NAMALWA (cell line): Measurements from ENCODE around the gene SLIT3.
"Not testable (repeated sequence)": the region's sequence is repeated elsewhere in the genome, so short reads cannot be mapped to it uniquely, and the experiment has no call there.

Source experiments
- DNase-seq: peaks from one replicate; pipeline ENCODE4 v3.0.0-alpha.2; 2015; ENCODE audit warnings: low spot score

Gene SLIT3

DNA sequence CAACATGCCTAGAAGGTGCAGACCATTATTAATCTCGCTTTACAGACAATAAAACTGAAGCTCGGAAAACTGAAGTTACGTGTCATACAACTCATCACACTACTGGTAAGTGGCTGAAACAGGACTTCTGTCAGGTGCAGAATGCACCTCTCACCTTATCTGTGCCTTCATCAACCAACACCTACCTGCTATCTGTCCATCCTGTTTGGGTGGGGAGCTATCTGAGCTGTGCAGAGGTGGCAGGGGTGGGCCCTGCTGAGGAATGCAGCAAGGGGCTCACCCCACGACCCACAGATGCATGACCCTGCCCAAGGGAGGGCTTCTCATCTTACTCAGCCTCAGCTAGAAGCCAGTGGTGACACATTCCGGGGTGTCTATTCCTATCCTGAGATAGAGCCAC, 81.6 kb downstream of the SLIT3 start:
- no peak for DNase-seq

GRCh38 chr5:169218861-169219260, 82.1 kb downstream of the SLIT3 start:
- no peak for DNase-seq

GRCh38 chr5:169218176-169218575, 82.8 kb downstream of the SLIT3 start:
- DNase-seq: no peak

DNA sequence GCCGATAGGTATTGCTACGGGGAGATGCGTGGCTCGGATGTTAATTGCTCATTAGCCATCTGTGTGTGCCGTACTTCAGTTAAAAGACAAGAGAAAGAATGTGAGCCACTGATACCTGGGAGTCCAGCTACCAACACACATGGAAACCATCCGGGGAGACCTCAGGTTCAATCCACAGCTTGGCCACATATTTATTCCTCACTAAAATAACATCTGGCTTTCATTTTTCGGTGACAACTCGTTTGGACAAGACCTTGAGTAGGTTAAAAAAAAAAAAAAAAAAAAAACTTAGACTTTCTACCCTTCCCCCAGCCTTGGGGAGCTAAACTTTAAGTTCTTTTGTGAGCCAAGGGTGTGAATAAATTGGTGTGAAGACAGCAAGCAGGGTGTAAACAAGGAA, 84.1 kb downstream of the SLIT3 start:
- DNase-seq: no peak

GRCh38 chr5:169213479-169213878, 87.5 kb downstream of the SLIT3 start:
- no peak for DNase-seq

DNA sequence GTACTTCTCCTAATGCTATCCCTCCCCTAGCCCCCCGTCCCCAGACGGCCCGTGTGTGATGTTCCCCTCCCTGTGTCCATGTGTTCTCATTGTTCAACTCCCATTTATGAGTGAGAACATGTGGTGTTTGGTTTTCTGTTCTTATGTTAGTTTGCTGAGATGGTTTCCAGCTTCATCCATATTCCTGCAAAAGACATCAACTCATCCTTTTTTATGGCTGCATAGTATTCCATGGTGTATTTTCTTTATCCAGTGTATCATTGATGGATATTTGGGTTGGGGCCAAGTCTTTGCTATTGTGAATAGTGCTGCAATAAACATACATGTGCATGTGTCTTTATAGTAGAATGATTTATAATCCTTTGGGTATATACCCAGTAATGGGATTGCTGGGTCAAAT, 89.2 kb downstream of the SLIT3 start:
- DNase-seq: not testable (repeated sequence)

DNA sequence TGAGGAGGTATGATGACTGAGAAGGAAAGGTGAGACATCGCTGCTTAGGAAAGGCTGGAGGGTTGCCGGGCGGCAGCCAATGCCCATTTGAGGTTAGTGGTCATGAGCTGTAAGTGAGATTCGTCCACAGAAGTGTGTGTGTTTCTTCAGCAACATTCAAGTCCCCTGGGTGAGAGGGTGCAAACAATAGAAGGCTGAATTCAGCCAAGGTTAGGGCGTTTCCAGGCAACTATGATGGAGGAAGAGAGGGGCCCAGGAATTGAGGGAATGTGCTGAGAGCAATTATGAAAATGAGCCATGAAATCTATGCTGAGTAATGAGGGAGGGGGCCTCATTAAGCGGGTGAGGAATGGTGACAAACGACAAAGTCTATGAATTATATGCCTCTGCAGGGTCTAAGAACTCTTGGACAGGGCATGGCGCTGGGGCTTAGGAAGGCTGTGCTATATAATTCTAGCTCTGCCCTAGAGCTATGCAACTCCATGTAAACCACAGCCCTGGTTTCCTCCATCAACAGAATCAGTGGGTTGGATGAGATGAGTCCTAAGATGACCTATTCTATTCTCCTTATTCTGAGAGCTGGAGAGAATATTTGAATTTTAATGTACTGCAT, 96.0 kb downstream of the SLIT3 start:
- DNase-seq: no peak

GRCh38 chr5:169202969-169203368, 98.0 kb downstream of the SLIT3 start:
- DNase-seq: no peak

DNA sequence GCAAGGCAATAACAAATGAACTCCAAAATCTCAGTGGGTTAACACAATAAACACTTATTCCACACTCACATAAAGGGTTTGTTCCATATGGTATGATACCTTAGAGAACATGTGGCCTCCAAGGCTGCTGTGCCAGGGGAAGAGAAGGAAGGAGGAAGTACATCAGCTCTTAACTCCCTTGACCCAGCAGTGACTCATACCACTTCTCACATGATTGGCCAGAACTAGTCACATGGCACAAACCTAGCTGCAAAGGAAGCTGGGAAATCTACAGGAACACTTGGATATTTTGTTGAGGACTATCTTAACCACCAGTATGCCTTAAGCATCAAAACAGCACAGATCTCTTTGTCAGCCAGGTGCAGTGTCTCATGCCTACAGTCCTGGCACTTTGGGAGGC, 99.3 kb downstream of the SLIT3 start:
- peak; percentile 16 for DNase-seq

GRCh38 chr5:169200125-169200778, 100.7 kb downstream of the SLIT3 start:
- DNase-seq: no peak

DNA sequence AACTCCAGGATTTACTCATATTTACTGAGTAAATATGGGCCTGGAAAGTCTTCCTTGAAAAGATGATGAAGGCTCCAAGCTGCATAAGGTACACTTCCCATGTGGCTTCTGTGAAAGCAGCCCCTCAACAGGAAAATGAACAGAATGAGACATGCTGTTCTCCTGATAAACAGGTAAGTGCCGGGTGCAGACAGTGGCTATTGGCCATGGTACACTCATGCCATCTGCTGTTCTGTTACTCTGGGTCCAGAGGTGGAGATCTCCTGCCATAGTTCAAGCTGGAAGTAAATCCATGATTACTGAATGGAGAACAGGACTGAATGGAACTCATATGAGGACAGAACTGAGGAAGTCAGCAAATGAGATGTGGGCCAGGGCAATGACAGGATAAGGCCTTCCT, 103.6 kb downstream of the SLIT3 start:
- no peak for DNase-seq

- DNase-seq: no peak
Measured at GRCh38 chr5:169196059-169196458, 104.9 kb downstream of the SLIT3 start.

GRCh38 chr5:169195601-169196000, 105.3 kb downstream of the SLIT3 start:
- DNase-seq: no peak

GRCh38 chr5:169192536-169192935, 108.4 kb downstream of the SLIT3 start:
- DNase-seq: no peak

- DNase-seq: no peak
Measured at GRCh38 chr5:169190849-169191248, 110.1 kb downstream of the SLIT3 start.

DNA sequence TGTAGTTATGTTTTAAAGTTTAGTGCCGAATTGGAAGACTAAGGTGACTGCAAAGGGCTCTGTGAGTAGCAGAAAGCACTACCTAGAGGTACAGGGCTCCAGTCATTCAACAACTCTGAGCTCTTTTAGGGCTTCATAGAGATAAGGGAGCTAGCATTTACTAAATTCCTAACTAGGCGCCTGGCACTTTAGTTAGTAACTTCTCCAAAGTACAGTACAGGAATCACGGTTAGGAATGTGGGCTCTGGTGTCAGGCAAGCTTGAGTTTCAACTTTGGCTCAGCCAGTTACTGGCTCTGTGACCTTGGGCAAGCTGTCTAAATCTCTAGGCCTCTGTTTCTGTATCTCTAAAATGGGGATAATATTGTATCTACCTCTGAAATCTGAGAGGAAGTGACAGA, 115.3 kb downstream of the SLIT3 start:
- no peak for DNase-seq

DNA sequence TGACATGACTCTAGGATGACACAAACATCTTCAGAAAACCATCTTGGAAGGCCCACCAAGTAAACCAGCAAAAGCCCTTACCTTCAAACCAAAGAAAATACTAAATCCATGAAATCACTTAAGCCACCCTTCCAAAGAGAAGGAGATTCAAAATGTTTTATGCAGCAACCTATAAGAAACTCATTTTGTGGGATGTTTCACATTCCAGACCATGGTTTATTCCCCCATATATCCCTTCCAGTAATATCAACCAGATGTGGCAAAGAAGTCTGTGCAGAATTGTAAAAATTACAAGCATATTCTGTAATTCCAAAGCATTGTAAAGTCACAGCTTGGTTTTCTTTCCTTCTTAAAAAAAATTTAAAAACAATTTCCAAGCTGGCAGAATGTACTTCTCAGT, 117.4 kb downstream of the SLIT3 start:
- DNase-seq: no peak

DNA sequence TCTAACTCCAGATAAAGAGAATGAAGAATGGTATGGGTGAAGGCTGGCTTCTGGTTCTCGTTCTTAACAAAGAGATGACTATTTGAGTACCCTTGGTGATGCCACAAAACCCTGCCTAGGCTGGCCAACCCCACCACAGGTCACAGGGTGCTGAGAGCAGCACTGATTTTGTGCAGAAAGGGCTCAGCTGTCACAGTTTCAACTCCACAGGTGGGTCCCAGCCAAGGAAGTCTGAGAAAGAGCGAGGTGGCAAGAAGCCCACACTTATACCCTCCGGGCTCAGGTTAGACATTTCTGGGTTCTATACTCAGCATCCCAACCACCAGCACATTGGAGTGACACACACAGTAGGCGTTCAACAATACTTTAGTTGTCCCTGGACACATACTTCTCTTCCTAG, 118.1 kb downstream of the SLIT3 start:
- no peak for DNase-seq

DNA sequence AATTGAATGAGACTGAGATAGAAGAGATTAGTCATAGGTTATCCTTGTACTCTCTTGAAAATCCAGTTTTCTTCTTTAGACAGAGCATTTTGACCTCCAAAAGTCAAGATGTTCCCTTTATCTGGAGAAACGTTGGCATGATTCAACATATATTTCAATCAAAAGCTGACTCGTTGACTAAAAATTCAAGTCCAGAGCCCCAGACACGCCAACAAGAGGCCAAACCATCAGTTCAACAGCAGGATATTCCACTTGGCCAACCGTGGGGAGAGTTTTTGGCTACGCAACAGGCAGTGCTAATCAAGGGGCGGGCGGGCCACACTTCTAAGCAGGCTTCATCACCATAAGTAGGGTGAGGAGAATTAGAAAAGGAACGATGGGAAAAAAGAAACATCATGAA, 119.1 kb downstream of the SLIT3 start:
- DNase-seq: no peak

DNA sequence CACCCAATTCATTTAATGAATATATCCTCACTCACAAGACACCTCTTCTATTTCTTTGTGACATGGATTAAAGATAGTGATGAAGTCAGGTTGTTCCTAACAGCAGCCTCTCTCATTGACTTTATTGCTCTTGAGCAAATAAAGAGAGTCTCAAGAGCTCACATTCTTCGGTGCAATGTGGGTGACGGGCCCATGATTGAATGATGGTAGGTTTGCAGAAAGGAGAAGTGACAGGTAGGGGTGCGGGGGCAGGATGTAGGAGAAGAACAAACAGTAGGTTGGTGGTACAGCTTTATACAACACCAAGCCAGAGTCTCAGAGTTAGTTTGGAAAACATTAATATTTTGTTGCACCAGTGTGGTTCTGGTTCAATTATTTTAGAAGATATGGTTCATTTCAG, 122.2 kb downstream of the SLIT3 start:
- no peak for DNase-seq

- DNase-seq: no peak
Measured at GRCh38 chr5:169178274-169178673, 122.7 kb downstream of the SLIT3 start.

DNA sequence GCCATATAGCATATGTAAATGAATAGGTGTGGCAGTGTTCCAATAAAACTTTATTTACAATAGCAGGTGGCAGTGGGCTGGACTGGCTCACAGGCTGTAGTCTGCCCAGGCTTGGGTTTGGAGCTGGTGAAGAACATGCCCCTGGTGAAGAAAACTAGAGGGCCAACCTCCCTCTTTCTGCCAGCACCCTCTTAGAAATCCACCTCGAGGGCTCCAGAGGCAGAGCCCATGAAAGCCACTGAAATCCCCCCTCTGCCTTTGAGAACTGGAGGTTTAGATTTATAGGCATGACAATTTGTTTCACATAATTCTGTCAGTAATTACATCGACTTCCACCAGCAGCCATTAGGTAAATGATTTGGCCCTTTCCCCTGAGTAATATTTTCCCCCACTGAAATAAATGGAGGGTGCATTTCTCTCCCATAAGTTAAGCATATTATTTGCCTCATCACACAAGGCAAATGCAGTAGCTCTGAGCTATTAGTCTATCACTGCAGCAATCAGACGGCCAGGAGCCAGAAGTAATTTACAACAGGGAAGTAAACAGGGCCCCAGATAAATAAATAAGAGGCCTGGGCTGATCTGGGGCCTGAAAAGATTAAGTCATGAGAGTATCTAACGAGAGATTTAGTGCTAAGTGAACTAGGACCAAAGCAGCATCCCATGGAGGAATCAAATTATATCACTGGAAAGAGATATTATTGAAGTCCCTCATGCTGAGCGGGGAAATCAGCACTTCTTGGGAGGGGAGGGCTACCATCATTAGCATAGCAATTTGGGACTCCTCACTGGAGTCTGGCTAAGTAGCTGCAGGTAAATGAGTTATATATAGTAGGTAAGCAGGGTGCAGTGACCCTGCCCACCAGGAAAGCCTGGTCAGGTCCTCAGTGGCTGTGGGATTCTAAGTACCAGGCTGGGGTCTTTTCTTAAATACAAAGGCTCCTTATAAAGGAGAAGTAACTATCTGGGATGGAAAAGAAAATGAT, 123.9 kb downstream of the SLIT3 start:
- no peak for DNase-seq

DNA sequence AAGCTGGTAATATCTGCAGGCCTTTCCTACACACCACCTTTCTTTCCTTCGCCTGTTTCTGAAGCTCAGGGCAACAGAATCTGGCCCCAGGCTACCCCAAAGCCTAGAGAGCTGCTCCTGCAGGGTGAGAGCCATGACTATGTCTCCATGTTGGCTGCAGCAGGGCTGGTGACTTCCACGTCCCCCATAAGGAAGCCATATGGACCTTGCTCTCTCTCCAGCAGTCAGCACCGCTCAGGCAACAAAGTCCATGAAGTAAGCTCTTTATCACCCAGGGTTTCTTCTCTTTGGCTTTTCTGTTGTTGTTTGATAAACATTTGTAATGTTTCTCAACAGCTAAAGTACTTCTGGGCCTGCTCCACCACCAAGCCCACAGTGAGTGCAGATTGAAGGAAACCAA, 125.2 kb downstream of the SLIT3 start:
- no peak for DNase-seq
